Breast epithelium (tissue), 3 donors: ENCODE measurements around the gene KRT33A.

ENCODE experiments used
- CTCF ChIP-seq, 3 donors: fragments of 450-650 bp; IDR thresholded peaks; one replicate each; pipeline ENCODE4 v1.5.1; 2016 to 2017; ENCODE audit warnings: antibody characterized with exemption in 3 of 3, mild to moderate bottlenecking in 3 of 3, moderate library complexity in 3 of 3
- POLR2A ChIP-seq: fragments of 450-650 bp; IDR thresholded peaks from one replicate; pipeline ENCODE4 v1.6.1; 2016; ENCODE audit warnings: antibody characterized with exemption, mild to moderate bottlenecking, moderate library complexity
- POLR2AphosphoS5 ChIP-seq, 3 donors: sonication (generic); formaldehyde crosslinking; IDR thresholded peaks; one replicate each; pipeline ENCODE4 v1.6.1; 2017; ENCODE audit warnings: antibody characterized with exemption in 3 of 3

GRCh38 chr17:41391535-41391934, 40.9 kb upstream of the KRT33A start:
- TF ChIP-seq POLR2A (no peak), CTCF (IDR thresholded peaks at IDR 0.05) (no peak), POLR2AphosphoS5 (IDR thresholded peaks at IDR 0.05) (no peak)
